T-helper 1 cell (primary cell): ENCODE measurements around the gene UAP1L1.

Source experiments
- DNase-seq, 5 donors: peaks; one replicate each; pipeline ENCODE4 v3.0.0-alpha.2; 2012 to 2020

Gene UAP1L1

GRCh38 chr9:137103206-137103999 lies 26.1 kb downstream of the UAP1L1 start:
- no peak for DNase-seq

- no peak for DNase-seq
Measured at GRCh38 chr9:137105814-137106661, 28.7 kb downstream of the UAP1L1 start.

DNA sequence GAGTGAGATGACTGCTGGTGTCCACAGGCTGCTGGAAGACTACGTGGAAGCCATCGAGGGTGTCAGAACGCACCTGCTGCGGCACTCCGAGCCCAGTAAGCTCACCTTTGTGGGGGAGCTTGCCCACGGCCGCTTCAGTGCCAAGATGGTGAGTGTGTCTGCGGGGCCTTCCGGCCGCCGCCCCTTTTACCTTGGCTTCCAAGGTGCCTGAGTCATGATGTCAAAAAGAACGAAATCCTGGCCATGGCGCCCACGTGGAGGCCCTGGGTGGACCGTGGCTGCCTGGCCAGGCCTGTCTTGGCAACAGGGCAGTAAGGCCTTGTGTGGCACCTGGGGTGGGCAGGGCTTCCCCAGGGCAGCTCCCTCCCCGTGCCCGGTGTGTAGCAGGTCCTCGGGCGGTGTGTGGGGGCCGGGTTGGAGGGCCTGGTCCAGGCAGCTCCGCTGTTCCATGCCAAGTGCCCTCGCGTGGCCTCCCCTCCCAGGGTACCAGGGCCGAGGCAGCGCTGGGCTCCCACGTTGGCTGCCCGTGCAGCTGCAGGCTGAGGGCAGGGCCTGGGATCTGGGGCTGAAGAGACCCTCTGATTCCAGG lies 29.4 kb downstream of the UAP1L1 start:
- no peak for DNase-seq

GRCh38 chr9:137107312-137107921 lies 30.1 kb downstream of the UAP1L1 start:
- DNase-seq: no peak

GRCh38 chr9:137107982-137108381 lies 30.7 kb downstream of the UAP1L1 start:
- no peak for DNase-seq

- DNase-seq: no peak
Measured at GRCh38 chr9:137108608-137109249, 31.4 kb downstream of the UAP1L1 start.

- DNase-seq: no peak
Measured at GRCh38 chr9:137109250-137110146, 32.2 kb downstream of the UAP1L1 start.

DNA sequence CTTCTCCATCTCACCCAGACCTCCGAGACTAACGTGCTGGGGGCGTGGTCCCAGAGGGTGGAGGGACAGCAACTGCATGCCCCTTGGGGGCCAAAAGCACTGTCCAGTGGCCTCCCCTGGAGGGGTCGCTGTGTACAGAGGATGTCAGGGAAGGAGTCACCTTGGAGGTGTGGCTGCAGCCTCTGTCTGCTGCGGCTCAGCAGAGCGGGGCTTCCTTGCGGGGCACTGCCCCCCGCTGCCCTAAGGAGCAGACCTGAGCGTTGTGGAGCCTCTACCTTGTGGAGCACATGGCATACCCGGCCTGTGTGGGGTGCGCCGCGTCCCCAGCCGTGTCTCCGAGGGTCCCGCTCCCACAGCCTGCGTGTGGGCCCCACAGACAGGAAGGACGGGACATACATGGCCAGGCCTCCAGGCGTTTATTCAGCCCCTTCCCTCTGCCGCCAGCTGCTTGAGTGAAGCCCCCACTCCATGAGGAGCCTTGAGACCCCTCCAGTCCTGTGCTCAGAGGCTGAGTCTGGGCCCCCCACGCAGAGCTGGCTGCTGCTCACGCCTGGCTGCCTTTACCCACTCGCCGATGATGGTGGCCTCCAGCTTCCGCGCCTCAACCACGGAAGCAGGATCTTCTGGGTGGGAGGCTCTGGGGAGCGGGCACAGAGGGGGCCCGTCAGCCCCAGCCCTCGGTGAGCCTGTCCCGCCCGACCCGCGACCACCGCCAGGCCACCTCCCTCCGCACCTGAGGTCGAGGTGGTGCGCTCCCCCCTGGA lies 33.0 kb downstream of the UAP1L1 start:
- no peak for DNase-seq

DNA sequence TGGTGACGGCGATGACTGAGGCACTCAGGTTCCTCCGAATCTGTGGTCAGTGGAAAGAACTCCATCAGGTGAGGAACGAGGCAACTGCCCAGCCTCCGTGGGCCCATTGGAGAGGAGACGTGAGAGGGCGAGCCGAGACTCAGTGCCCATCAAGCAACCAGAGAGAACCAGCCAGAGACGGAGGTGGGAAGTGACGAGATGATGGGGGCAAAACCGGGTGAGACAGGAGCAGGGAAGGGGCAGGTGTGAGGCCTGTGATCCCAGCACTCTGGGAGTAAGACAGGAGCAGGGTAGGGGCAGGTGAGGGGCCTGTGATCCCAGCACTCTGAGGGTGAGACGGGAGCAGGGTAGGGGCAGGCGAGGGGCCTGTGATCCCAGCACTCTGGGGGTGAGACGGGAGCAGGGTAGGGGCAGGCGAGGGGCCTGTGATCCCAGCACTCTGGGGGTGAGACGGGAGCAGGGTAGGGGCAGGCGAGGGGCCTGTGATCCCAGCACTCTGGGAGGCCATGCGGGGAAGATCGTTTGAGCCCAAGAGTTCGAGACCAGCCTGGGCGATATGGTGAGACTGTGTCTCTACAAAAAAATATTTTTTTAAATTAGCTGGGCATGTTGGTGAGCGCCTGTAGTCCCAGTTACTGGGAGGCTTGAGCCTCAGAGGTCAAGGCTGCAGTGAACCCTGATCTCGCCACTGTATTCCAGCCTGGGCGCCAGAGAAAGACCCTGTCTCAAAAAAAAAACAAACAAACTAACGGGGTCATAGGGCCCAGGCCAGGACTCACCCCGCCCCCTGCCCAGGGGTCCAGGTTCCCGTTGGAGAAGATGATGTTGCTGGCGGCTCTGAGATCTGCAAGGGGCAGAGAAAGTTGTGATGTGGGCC lies 33.8 kb downstream of the UAP1L1 start:
- DNase-seq: no peak

GRCh38 chr9:137111788-137112563 lies 34.7 kb downstream of the UAP1L1 start:
- no peak for DNase-seq

DNA sequence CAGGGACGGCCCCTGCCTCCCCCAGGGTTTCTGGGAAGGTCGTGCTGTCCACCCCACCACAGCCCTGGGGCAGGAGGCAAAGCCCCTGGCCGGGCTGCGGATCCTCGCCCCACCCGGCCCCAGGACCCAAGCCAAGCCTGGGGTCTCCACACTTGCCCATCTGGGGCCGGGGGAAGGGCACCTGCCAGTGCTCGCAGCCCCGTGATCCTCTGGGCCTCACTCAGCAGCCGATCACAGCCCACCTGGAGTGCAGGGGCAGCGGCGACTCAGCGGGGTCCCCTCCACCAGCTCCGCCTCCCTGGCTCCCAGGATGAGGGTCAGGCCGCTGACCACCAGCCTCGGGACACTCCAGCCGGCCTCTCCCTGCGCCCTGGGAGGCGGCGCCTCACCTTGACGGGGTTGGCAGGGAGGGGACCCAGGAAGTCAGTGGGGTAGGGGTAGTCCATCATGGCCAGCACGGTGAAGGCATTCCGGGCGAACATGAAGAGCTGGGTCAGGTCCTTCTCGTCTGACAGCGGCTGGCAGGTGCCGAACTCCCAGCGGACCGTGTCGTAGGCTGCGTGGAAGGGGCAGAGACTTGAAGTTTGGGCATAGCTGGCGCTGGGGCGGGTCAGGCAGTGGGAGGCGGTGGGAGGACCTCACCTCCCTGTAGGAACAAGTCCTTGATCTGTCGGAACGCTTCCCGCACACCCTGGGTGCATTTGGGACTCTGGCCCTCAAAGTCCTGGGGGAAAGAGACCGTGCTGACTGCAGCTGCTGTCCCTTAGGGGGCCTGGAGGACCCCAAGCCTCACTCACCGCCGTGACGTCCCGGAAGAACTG lies 35.5 kb downstream of the UAP1L1 start:
- no peak for DNase-seq

DNA sequence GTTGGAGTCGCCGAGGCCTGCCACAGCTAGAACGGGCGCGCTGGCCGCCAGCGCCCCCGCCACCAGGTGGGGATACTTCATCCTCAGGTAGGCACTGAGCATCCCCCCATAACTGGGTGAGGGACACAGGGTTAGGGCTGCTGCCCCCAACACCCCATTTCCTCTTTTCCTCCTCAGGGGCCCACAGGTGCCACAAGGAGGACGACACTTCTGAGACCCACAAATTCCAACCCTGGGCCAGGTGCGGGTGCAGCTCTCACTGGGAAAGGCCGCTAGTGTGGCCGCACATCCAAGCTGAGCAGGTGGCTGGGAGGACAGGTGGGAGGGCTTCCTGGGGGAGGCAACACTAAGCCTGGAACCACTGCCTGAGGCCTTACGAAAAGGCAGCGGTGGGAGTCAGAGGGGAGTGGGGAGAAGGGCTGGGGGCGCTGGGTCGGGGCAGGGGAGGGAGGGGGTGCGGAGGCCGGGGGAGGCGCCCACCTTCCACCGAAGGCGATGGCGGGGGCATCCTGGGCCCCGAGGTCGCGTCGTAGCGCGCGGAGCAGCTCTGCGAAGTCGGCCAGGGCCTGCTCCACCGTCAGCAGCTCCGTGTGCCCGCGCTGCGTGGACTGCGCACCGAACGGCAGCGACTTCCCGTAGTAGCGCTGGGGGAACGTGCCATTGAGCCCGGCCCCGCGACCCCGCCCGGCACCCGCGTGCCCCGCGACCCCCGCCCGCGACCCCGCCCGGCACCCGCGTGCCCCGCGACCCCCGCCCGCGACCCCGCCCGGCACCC lies 36.3 kb downstream of the UAP1L1 start:
- DNase-seq: peak in 2 of 5 donors; percentile 30 to 31

GRCh38 chr9:137114220-137114612 lies 36.9 kb downstream of the UAP1L1 start:
- DNase-seq: no peak

DNA sequence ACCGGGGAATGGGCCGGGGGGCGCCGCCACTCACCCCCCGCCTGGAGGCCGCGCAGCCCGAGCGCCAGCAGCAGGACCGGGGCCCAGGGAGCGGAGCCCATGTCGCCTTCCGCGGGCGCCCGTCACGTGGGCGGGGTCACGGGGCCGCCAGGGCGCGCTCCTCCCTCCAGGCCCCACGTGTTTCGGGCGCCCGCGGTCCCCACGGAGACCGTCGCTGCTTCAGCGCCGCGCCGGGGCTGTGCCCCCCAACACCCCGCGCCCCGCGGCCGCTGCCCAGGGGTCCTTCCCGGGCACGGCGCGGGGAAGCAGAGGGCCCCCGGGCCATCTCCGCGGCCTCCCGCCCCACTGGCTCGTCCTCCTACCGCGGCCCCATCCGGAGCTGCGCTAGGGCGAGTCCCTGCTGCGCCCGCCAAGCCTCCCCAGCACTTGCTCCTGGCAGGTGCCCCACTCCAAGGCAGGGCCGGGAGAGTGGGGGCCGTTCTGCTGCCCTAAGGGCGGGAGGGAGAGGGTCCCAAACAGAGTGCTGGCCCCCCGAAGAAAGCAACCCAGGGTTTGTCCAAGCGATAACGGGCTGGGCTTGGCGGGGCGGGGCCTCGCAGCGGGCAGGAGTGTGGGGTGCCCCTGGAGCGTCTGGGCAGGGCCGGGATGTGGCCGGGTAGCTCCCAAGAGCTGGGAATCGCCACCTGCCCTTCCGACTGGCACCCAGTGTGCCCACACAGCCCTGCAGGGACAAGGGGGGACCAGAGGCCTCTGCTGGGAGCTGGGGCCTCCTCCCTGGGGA lies 37.5 kb downstream of the UAP1L1 start, which contains the start of gene DPP7:
Gene DPP7 (minus strand): TSS at position 121 of the 781 bp plus-strand sequence. CDS start 20 bp downstream, at position 101.
- peak; percentile 66 to 82 (median 73) for DNase-seq

DNA sequence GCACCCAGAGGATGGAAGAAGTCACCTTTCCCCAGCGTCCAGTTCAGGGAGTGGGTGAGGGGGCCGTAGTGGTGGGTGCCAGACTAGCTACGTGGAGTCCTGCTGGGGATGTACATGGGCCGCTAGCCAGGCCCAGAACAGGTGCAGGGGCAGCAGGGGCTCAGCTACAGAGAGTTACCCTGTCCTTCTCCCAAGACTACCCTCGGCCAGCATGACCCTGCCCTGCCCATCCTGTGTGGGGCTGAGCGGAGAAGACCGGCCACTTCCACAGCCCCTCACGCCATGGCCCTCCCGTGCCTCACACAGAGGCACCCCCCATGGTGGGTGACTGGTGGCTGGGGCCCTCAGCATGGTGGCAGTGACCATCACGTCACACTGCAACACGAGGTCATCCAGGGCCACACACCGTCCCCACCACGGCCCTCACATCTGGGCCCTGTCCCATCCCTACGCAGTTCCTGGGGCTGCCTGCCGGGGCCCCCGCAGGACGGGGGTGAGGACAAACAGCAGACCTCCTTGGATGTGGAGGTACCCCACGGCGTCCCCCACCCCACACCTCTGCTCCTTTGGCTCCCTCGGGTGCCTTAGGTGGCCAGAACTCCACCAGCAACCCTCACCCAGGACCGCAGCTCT lies 38.2 kb downstream of the UAP1L1 start:
- DNase-seq: no peak
